ENCODE results near the gene SLC4A1AP.

GRCh38 chr2:27661371-27661770 lies 2.3 kb upstream of the SLC4A1AP start:
- TF ChIP-seq POLR2A (IDR thresholded peaks at IDR 0.05) = no peak
- TF ChIP-seq CTCF (IDR thresholded peaks at IDR 0.05) = no peak
- TF ChIP-seq EP300 (IDR thresholded peaks at IDR 0.05; ENCODE audit: low read depth) = no peak
- no peak for TF ChIP-seq POLR2AphosphoS5 (IDR thresholded peaks at IDR 0.05)

All from transverse colon (tissue), 4 donors.